Testis (tissue), 2 donors: ENCODE data around the gene RARA.

Experiments
- POLR2A ChIP-seq: fragments of 450-650 bp; IDR thresholded peaks from one replicate; pipeline ENCODE4 v1.6.1; 2017; ENCODE audit warnings: antibody characterized with exemption, mild to moderate bottlenecking, moderate library complexity
- TF ChIP-seq, protein P1 (sequence below), 3 experiments: fragments of 450-650 bp in 2 of 3; fragments of 200-600 bp in 1 of 3; sonication (generic) in 1 of 3; IDR thresholded peaks; one replicate each; pipeline ENCODE4 v1.5.1; 2016 to 2019; ENCODE audit warnings: antibody characterized with exemption in 3 of 3, mild to moderate bottlenecking in 2 of 3, moderate library complexity in 1 of 3

- TF ChIP-seq, protein P1, sequence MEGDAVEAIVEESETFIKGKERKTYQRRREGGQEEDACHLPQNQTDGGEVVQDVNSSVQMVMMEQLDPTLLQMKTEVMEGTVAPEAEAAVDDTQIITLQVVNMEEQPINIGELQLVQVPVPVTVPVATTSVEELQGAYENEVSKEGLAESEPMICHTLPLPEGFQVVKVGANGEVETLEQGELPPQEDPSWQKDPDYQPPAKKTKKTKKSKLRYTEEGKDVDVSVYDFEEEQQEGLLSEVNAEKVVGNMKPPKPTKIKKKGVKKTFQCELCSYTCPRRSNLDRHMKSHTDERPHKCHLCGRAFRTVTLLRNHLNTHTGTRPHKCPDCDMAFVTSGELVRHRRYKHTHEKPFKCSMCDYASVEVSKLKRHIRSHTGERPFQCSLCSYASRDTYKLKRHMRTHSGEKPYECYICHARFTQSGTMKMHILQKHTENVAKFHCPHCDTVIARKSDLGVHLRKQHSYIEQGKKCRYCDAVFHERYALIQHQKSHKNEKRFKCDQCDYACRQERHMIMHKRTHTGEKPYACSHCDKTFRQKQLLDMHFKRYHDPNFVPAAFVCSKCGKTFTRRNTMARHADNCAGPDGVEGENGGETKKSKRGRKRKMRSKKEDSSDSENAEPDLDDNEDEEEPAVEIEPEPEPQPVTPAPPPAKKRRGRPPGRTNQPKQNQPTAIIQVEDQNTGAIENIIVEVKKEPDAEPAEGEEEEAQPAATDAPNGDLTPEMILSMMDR (IDR thresholded peaks at IDR 0.05), result no peak
- TF ChIP-seq POLR2A, result no peak
Observed at GRCh38 chr17:40366076-40366860, 57.3 kb downstream of the RARA start.
